Chondrocyte (in vitro differentiated cells): ENCODE measurements around the gene CYGB. TPM values are rescaled to one million over a fixed set of nuclear protein-coding genes. Genes with fewer than 3 reads are reported as not detected.
A peak's percentile ranks its signal among the peaks of the same experiment; 100 is the strongest.
"Not testable (repeated sequence)": the region's sequence is repeated elsewhere in the genome, so short reads cannot be mapped to it uniquely, and the experiment has no call there.

ENCODE experiments used
- DNase-seq: peaks from one replicate; pipeline ENCODE4 v3.0.0; 2021; ENCODE audit warnings: mixed read lengths, low spot score
- H3K27ac Mint-ChIP-seq: one replicate; pipeline ENCODE4 v1.8.0; 2021; ENCODE audit warnings: mild to moderate bottlenecking, moderate library complexity, mixed read lengths; ENCODE audit not compliant: unreplicated experiment
- H3K27me3 Mint-ChIP-seq: 2 replicates; pipeline ENCODE4 v1.8.0; 2021; ENCODE audit warnings: low read depth, mixed read lengths
- H3K36me3 Mint-ChIP-seq: 2 replicates; pipeline ENCODE4 v1.8.0; 2021; ENCODE audit warnings: low read depth, mixed read lengths
- H3K4me1 Mint-ChIP-seq: 2 replicates; pipeline ENCODE4 v1.8.0; 2021; ENCODE audit warnings: low read depth, mild to moderate bottlenecking, mixed read lengths
- H3K4me3 Mint-ChIP-seq: one replicate; pipeline ENCODE4 v1.8.0; 2021; ENCODE audit warnings: mild to moderate bottlenecking, moderate library complexity, mixed read lengths; ENCODE audit not compliant: unreplicated experiment
- H3K9me3 Mint-ChIP-seq: 2 replicates; pipeline ENCODE4 v1.8.0; 2021; ENCODE audit warnings: low read depth, mixed read lengths
- total RNA-seq: library from RNA; stranded (reverse); gene quantifications from 3 replicates; pipeline ENCODE4 v1.2.1, GENCODE V29; 2021
- TF ChIP-seq, protein P1 (sequence below): fragments of 200-600 bp; sonication (generic); IDR thresholded peaks from 2 replicates; pipeline ENCODE4 v1.5.0; 2021; ENCODE audit warnings: antibody characterized with exemption, mild to moderate bottlenecking, moderate library complexity

CYGB gene
- total RNA-seq, 1 donor from 2014 or later, result 5.4 TPM

DNA sequence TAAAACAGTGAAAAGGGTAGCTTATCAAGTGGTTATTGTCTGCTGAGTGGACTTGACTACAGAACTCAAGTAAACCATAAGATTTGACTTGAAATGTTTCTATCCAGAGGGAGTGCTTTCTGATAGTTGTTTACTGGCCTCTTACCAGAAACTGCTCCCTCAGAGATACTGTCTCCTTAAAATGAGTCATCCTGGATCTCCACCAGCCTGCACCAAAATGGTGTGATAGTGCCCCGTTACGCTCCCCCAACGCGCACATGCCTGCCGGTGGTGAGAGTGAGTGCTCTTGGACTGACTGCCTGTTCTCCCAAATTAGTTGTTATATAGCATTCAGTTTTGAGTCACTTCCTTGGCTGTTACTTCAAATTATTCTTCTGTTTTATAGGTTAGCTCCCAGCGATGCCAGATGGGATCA is 25.2 kb upstream of the CYGB start:
- H3K36me3 Mint-ChIP-seq, result peaks cover 14% of the 10 kb centered on the region
- H3K4me3 Mint-ChIP-seq, result no peak overlapping the region
- DNase-seq, result no peak
- peaks cover 39% of the 10 kb centered on the region for H3K4me1 Mint-ChIP-seq
- H3K27me3 Mint-ChIP-seq, result no peaks in the 10 kb centered on the region
- H3K27ac Mint-ChIP-seq, result peak overlapping the region; percentile 32
- H3K9me3 Mint-ChIP-seq, result no peaks in the 10 kb centered on the region
- TF ChIP-seq, protein P1, sequence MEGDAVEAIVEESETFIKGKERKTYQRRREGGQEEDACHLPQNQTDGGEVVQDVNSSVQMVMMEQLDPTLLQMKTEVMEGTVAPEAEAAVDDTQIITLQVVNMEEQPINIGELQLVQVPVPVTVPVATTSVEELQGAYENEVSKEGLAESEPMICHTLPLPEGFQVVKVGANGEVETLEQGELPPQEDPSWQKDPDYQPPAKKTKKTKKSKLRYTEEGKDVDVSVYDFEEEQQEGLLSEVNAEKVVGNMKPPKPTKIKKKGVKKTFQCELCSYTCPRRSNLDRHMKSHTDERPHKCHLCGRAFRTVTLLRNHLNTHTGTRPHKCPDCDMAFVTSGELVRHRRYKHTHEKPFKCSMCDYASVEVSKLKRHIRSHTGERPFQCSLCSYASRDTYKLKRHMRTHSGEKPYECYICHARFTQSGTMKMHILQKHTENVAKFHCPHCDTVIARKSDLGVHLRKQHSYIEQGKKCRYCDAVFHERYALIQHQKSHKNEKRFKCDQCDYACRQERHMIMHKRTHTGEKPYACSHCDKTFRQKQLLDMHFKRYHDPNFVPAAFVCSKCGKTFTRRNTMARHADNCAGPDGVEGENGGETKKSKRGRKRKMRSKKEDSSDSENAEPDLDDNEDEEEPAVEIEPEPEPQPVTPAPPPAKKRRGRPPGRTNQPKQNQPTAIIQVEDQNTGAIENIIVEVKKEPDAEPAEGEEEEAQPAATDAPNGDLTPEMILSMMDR, result no peak

DNA sequence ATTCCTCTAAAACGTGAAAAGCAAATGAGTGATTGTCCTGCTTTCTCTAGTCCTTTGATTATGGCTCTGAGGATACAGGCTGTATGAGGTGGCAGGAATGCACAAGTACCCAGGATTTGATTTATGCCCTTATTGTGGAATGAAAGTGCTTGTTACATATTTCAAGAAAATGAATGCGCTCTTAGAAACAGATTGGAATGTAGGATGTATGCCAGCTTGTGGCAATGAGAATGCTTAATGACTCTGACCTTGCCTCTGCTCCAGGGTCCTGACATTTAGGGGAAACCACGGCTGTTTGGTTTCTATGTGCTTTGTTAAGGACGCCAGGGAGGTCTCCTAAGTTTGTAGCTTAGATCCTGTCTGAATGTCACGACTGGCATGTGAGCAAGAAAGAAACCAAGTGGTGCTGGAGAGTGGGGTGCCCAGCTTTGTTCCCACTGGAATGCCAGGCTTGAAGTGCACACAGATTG is 24.3 kb upstream of the CYGB start:
- Mint-ChIP-seq H3K27ac (peak overlapping the region; percentile 24), H3K27me3 (no peaks in the 10 kb centered on the region), H3K9me3 (no peaks in the 10 kb centered on the region), H3K4me1 (peaks cover 45% of the 10 kb centered on the region), H3K36me3 (peaks cover 17% of the 10 kb centered on the region), H3K4me3 (no peak overlapping the region)
- TF ChIP-seq, protein P1, result no peak
- DNase-seq, result no peak

DNA sequence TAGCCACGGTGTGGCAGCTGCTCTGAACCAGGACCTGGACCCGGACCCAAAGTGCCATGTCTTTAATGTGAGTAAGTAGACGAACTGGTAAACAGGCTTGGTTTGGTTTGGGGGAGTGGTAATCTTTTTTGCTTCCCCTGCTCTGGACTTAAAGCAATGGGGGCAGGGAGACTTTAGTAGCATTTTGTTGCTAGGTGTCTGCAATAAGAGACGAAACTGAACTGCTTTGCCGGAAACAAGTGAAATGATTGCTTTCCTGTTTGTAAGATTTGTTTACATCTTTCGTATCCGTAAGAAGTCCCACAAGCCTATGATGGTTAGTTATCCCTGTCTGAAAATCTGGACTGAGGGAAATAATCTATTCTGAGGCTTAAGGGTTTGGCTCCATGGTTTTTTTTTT is 23.8 kb upstream of the CYGB start:
- H3K4me3 Mint-ChIP-seq, result no peak overlapping the region
- peak overlapping the region; percentile 24 for H3K27ac Mint-ChIP-seq
- DNase-seq, result no peak
- no peaks in the 10 kb centered on the region for H3K9me3 Mint-ChIP-seq
- peaks cover 50% of the 10 kb centered on the region for H3K4me1 Mint-ChIP-seq
- TF ChIP-seq, protein P1, result no peak
- H3K27me3 Mint-ChIP-seq, result no peaks in the 10 kb centered on the region
- peaks cover 17% of the 10 kb centered on the region for H3K36me3 Mint-ChIP-seq

DNA sequence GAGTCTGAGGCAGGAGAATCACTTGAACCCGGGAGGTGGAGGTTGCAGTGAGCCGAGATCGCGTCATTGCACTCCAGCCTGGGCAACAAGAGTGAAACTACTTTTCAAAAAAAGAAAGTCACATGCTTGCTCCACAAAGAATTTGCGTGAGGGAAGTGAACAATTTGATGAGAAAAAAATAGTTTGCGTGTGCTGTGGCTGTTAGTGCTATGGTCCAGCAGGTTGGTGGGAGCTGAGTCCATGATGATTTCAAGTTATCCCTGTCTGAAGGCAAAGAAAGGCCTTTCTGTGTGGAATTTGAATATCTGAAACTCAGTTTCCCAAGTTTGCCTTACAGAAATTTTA is 23.3 kb upstream of the CYGB start:
- no peak overlapping the region for H3K4me3 Mint-ChIP-seq
- no peaks in the 10 kb centered on the region for H3K27me3 Mint-ChIP-seq
- peaks cover 51% of the 10 kb centered on the region for H3K4me1 Mint-ChIP-seq
- no peaks in the 10 kb centered on the region for H3K9me3 Mint-ChIP-seq
- TF ChIP-seq, protein P1, result no peak
- peaks cover 17% of the 10 kb centered on the region for H3K36me3 Mint-ChIP-seq
- no peak overlapping the region for H3K27ac Mint-ChIP-seq
- no peak for DNase-seq

DNA sequence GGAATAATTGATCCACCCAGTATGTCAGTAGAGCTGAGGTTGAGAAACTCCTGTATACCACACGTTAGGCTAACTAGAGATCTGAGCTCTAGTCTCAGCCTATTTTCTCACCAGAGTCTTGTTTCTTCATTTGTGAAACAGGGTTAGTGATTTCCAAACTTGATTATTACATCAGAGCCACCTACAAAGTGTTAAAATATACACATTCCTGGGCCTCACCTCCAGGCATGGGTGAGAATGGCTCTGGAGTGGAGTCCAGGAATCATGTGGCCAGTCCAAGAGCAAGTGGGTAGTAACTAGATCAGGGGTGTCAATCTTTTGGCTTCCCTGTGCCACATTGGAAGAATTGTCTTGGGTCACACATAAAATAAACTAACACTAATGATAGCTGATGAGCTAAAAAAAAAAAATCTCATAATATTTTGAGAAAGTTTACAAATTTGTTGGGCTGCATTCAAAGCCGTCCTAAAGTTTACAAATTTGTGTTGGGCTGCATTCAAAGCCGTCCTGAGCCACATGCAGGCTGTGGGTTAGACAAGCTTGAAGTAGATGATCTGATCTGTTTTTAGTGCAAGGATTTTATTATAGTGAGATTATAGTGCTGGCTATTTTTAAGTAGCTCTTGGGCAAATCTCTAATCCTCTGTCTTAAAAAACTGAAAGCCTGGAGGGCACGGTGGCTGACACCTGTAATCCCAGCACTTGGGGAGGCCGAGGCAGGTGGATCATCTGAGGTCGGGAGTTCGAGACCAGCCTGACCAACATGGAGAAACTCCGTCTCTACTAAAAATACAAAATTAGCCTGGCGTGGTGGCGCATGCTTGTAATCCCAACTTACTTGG is 22.7 kb upstream of the CYGB start:
- Mint-ChIP-seq H3K9me3 (no peaks in the 10 kb centered on the region), H3K36me3 (peaks cover 15% of the 10 kb centered on the region), H3K4me1 (peaks cover 49% of the 10 kb centered on the region), H3K27me3 (no peaks in the 10 kb centered on the region), H3K4me3 (peak overlapping the region; percentile 13), H3K27ac (no peak overlapping the region)
- TF ChIP-seq, protein P1, result no peak
- no peak for DNase-seq

DNA sequence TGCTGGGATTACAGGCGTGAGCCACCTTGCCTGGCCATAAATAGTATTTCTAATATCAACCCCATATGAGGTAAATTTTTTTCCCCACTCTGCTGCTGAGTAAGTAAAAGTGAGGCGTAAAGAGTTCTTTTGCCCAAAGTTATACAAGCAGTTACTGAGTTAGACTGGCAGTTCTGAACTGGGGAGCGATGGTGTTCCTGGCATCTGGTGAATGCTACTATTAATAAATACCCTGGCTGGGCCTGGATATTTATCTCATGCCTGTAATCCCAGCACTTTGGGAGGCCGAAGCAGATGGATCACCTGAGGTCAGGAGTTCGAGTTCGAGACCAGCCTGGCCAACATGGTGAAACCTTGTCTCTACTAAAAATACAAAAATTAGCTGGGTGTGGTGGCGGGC is 22.0 kb upstream of the CYGB start:
- Mint-ChIP-seq H3K4me3 (peak overlapping the region; percentile 99), H3K4me1 (peaks cover 48% of the 10 kb centered on the region)

More for the DNA sequence above, 22.0 kb upstream of the CYGB start:
- not testable (repeated sequence) for DNase-seq, H3K9me3 Mint-ChIP-seq, H3K27me3 Mint-ChIP-seq, H3K27ac Mint-ChIP-seq
- peaks cover 13% of the 10 kb centered on the region for H3K36me3 Mint-ChIP-seq
